ENCODE data around the gene LRRC32. TPM values are rescaled to one million over a fixed set of nuclear protein-coding genes. Genes with fewer than 3 reads are reported as not detected.

LRRC32 gene
- total and polyA plus RNA-seq, 10 of the 15 experiments (the other 5 are each of a cell fraction or from before 2014, with no cell fraction given) = 0.56 to 20.8 (median 7.4) TPM

DNA sequence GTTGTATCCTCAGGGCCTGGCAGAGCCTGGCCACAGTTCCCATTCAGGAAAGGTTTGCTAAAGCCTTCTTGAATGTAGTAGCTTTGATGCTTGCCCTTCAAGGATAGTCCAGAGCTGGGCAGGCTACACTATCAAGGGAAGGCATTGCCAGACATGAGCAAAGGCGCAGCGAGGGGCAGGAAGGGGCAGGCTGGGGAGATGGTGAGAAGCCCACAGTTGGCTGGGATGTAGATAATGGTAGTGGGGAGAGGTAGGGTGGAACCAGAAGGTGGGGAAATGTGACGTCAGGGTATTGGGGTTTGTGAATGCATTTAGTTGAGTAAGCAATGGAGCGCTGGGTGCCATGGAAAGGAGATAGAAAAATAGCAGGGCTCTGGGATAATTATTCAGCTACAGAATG, 28.6 kb downstream of the LRRC32 start:
- peaks cover 1% of the 10 kb centered on the region for H3K9me3 ChIP-seq (replicated peaks; ENCODE audit: control insufficient read depth, insufficient read depth, low read length)
- ATAC-seq = no peak
- FAIRE-seq = no peak
- no peaks in the 10 kb centered on the region for H4K20me1 ChIP-seq (ENCODE audit: control insufficient read depth, insufficient read depth)
- H3K4me1 ChIP-seq (ENCODE audit: control insufficient read depth, insufficient read depth, low read length) = peaks cover 15% of the 10 kb centered on the region
- ChIA-PET RAD21 (ENCODE audit: unreplicated experiment) (interaction anchor here (1.5 kb wide), 1 partner anchor 43 kb away, joined by 3 read pairs; no protein-coding TSS in a partner anchor), SMC1A (ENCODE audit: uncharacterized antibody, unreplicated experiment) (interaction anchor here (0.8 to 1.7 kb wide), 5 partner anchors 10 to 277 kb away, joined by 3 to 6 read pairs (median 4); no protein-coding TSS in a partner anchor), CTCF (interaction anchor here (0.7 kb wide), 1 partner anchor 15 kb away, joined by 3 read pairs; no protein-coding TSS in a partner anchor), POLR2A (interaction anchor here (1.0 to 1.8 kb wide), 5 partner anchors 12 to 31 kb away, joined by 3 to 5 read pairs (median 3); no protein-coding TSS in a partner anchor)
- no peaks in the 10 kb centered on the region for H3K36me3 ChIP-seq (ENCODE audit: control insufficient read depth in 2 of 2, insufficient read depth in 2 of 2, low read length in 1 of 2)
- TF ChIP-seq MYC (IDR thresholded peaks at IDR 0.05; ENCODE audit: insufficient read depth, insufficient read length, insufficient replicate concordance, low read length, severe bottlenecking) (no peak), CHD1 (IDR thresholded peaks at IDR 0.05; ENCODE audit: low read depth, low read length) (no peak), ZNF207 (IDR thresholded peaks at IDR 0.05; ENCODE audit: borderline replicate concordance) (no peak), CEBPB (IDR thresholded peaks at IDR 0.05; ENCODE audit: borderline replicate concordance in 1 of 2, low read depth in 2 of 2, low read length in 2 of 2) (no peak), CBX3 (IDR thresholded peaks at IDR 0.05; ENCODE audit: borderline replicate concordance, low read depth) (no peak), ESRRA (IDR thresholded peaks at IDR 0.05; ENCODE audit: low read length) (no peak)
- TF ChIP-seq, protein P1, sequence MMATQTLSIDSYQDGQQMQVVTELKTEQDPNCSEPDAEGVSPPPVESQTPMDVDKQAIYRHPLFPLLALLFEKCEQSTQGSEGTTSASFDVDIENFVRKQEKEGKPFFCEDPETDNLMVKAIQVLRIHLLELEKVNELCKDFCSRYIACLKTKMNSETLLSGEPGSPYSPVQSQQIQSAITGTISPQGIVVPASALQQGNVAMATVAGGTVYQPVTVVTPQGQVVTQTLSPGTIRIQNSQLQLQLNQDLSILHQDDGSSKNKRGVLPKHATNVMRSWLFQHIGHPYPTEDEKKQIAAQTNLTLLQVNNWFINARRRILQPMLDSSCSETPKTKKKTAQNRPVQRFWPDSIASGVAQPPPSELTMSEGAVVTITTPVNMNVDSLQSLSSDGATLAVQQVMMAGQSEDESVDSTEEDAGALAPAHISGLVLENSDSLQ (IDR thresholded peaks at IDR 0.05) = no peak
- no peak overlapping the region for H3K4me2 ChIP-seq (ENCODE audit: control insufficient read depth, insufficient read depth)
- no peak overlapping the region for H2AFZ ChIP-seq (ENCODE audit: control insufficient read depth, low read depth, low read length)
- 43% methylated on average over 4 of the region's 4 CpGs for WGBS (ENCODE audit: insufficient coverage, insufficient replicate concordance, low lambda C conversion rate, missing lambda C conversion rate)
- H3K79me2 ChIP-seq (ENCODE audit: control insufficient read depth, insufficient read depth, low read length) = no peaks in the 10 kb centered on the region
- no peak overlapping the region for H3K27ac ChIP-seq (ENCODE audit: control insufficient read depth, insufficient read depth)
- H3K9ac ChIP-seq (ENCODE audit: control insufficient read depth, insufficient read depth, low read length) = no peak overlapping the region
- intact Hi-C loops (cut with micrococcal nuclease; ENCODE audit: unreplicated experiment) (no loop called here), in situ Hi-C loops (cut with MboI) (no loop called here)
- no TSS peak for BruUV-seq (replicated peaks)
- DNase-seq (ENCODE audit: low read depth, low spot score) = no peak
- no peaks in the 10 kb centered on the region; a peak in 1 of 4 replicates for H3K27me3 ChIP-seq (replicated peaks in 1 of 2; ENCODE audit: control insufficient read depth in 2 of 2, insufficient read depth in 2 of 2, low read length in 1 of 2)
- no peak overlapping the region for H3K4me3 ChIP-seq
